Lower lobe of right lung (tissue), 2 donors: Measurements from ENCODE around the gene YPEL2. TPM values are rescaled to one million over a fixed set of nuclear protein-coding genes. Genes with fewer than 3 reads are reported as not detected.
"Not testable (repeated sequence)": the region's sequence is repeated elsewhere in the genome, so short reads cannot be mapped to it uniquely, and the experiment has no call there.

Experiments used
- ATAC-seq, 2 donors: fragments of 200-7000 bp; cut with Tn5 transposase; one replicate each; pipeline ENCODE4 v1.9.1; 2020 to 2022; ENCODE audit warnings: mild to moderate bottlenecking in 2 of 2, moderate library complexity in 2 of 2
- DNase-seq: peaks from one replicate; pipeline ENCODE4 v3.0.0-alpha.2; 2020
- H3K27ac ChIP-seq: fragments of 200-600 bp; one replicate; pipeline ENCODE4 v1.8.0; 2022
- H3K27me3 ChIP-seq: fragments of 200-600 bp; one replicate; pipeline ENCODE4 v1.8.0; 2022; ENCODE audit warnings: low read depth
- H3K36me3 ChIP-seq: fragments of 200-600 bp; one replicate; pipeline ENCODE4 v1.8.0; 2022; ENCODE audit warnings: mild to moderate bottlenecking
- H3K4me1 ChIP-seq: fragments of 200-600 bp; one replicate; pipeline ENCODE4 v1.8.0; 2022
- H3K4me3 ChIP-seq: fragments of 200-600 bp; one replicate; pipeline ENCODE4 v1.8.0; 2022; ENCODE audit warnings: mild to moderate bottlenecking
- H3K9me3 ChIP-seq: fragments of 200-600 bp; one replicate; pipeline ENCODE4 v1.8.0; 2022
- CTCF ChIP-seq: fragments of 200-600 bp; IDR thresholded peaks from one replicate; pipeline ENCODE4 v1.8.0; 2022; ENCODE audit warnings: antibody characterized with exemption, mild to moderate bottlenecking
- intact Hi-C: fragments of 100-400 bp; cut with DNase I; formaldehyde crosslinking; loops from one replicate; pipeline ENCODE4 v1.11.0; 2022
- total RNA-seq: library from RNA; stranded (reverse); fragmentation: NEBNext Ultra II Directional; extraction: Animal tissue kit (Norgen Biotek cat#: 25700); gene quantifications from one replicate; pipeline ENCODE4 v1.2.1, GENCODE V29; 2021
- donor health status: DM: no; HTN: yes; CAD: no; lungs with severe emphysema.

Gene YPEL2
- total RNA-seq, 1 donor from 2014 or later = 22.9 TPM

- TF ChIP-seq CTCF = no peak
- Histone ChIP-seq H3K9me3 (peaks cover 6% of the 10 kb centered on the region), H3K4me1 (no peaks in the 10 kb centered on the region), H3K36me3 (peaks cover 31% of the 10 kb centered on the region), H3K27ac (no peak overlapping the region), H3K27me3 (no peaks in the 10 kb centered on the region), H3K4me3 (no peak overlapping the region)
- DNase-seq (no peak), ATAC-seq (no peak)
- intact Hi-C loops = no loop called here
These were observed 74.7 kb downstream of the YPEL2 start for GRCh38 chr17:59405944-59406705.

- intact Hi-C loops = no loop called here
- ATAC-seq (peak in 1 of 2 donors; percentile 35), DNase-seq (no peak)
- Histone ChIP-seq H3K4me3 (no peak overlapping the region), H3K36me3 (peaks cover 31% of the 10 kb centered on the region), H3K27me3 (no peaks in the 10 kb centered on the region), H3K27ac (no peak overlapping the region), H3K4me1 (no peaks in the 10 kb centered on the region), H3K9me3 (peaks cover 6% of the 10 kb centered on the region)
- TF ChIP-seq CTCF = no peak
These were observed 75.4 kb downstream of the YPEL2 start for GRCh38 chr17:59406808-59407381.

- no peak overlapping the region for H3K4me3 ChIP-seq
- no peak for TF ChIP-seq CTCF
- H3K27ac ChIP-seq = no peak overlapping the region
- H3K4me1 ChIP-seq = no peaks in the 10 kb centered on the region
- intact Hi-C loops = no loop called here
- H3K36me3 ChIP-seq = peaks cover 6% of the 10 kb centered on the region
- H3K9me3 ChIP-seq = peaks cover 6% of the 10 kb centered on the region
- H3K27me3 ChIP-seq = no peaks in the 10 kb centered on the region
- no peak for DNase-seq
- ATAC-seq = no peak
These were observed 78.0 kb downstream of the YPEL2 start for GRCh38 chr17:59409336-59410048.

GRCh38 chr17:59410049-59410437 lies 78.6 kb downstream of the YPEL2 start:
- Histone ChIP-seq H3K36me3 (peaks cover under 1% of the 10 kb centered on the region), H3K9me3 (peaks cover 6% of the 10 kb centered on the region), H3K27ac (no peak overlapping the region), H3K4me1 (no peaks in the 10 kb centered on the region), H3K27me3 (no peaks in the 10 kb centered on the region), H3K4me3 (no peak overlapping the region)
- intact Hi-C loops = no loop called here
- no peak for DNase-seq
- no peak for ATAC-seq
- no peak for TF ChIP-seq CTCF

GRCh38 chr17:59412431-59412830 lies 81.0 kb downstream of the YPEL2 start:
- H3K36me3 ChIP-seq, H3K27me3 ChIP-seq, H3K9me3 ChIP-seq, DNase-seq, intact Hi-C loops, H3K4me3 ChIP-seq, ATAC-seq, H3K4me1 ChIP-seq, H3K27ac ChIP-seq: not testable (repeated sequence)
